Measurements from ENCODE around the gene UNC50.

UNC50 gene, protein sequence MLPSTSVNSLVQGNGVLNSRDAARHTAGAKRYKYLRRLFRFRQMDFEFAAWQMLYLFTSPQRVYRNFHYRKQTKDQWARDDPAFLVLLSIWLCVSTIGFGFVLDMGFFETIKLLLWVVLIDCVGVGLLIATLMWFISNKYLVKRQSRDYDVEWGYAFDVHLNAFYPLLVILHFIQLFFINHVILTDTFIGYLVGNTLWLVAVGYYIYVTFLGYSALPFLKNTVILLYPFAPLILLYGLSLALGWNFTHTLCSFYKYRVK

GRCh38 chr2:98608116-98608961 lies at the start of gene UNC50, which contains the start of gene COA5:
Gene UNC50, plus strand, starts transcription at chr2:98608589. Its CDS starts 1,171 bp downstream, at chr2:98609760.
Gene COA5, minus strand, starts transcription at chr2:98608512. Its CDS starts 107 bp downstream, at chr2:98608405.
- DNase-seq (ENCODE audit: low spot score) = peak; percentile 81

GRCh38 chr2:98558852-98559530 lies 49.4 kb upstream of the UNC50 start:
- DNase-seq (ENCODE audit: low spot score) = no peak

DNA sequence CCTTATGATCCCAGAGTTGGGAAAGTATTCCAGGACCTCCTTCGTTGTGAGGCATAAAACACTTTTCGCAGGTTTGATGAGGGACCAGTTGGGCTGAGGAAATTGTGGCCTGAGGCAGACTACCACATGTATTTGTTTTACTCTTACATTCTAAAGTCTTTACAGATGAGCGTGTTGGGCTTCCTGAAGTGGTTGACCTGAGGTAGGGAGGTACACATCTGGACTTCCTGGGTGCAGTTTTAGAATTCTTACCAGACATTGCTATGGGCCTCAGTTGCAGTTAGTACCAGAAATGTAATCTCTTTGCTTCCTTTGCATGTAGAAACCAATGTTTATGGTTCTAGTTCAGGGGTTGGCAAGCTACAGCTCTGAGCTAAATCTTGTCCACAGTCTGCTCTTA lies 48.8 kb upstream of the UNC50 start:
- no peak for DNase-seq (ENCODE audit: low spot score)

GRCh38 chr2:98560256-98560771 lies 48.1 kb upstream of the UNC50 start:
- DNase-seq (ENCODE audit: low spot score) = no peak

GRCh38 chr2:98561018-98561417 lies 47.4 kb upstream of the UNC50 start:
- no peak for DNase-seq (ENCODE audit: low spot score)

DNA sequence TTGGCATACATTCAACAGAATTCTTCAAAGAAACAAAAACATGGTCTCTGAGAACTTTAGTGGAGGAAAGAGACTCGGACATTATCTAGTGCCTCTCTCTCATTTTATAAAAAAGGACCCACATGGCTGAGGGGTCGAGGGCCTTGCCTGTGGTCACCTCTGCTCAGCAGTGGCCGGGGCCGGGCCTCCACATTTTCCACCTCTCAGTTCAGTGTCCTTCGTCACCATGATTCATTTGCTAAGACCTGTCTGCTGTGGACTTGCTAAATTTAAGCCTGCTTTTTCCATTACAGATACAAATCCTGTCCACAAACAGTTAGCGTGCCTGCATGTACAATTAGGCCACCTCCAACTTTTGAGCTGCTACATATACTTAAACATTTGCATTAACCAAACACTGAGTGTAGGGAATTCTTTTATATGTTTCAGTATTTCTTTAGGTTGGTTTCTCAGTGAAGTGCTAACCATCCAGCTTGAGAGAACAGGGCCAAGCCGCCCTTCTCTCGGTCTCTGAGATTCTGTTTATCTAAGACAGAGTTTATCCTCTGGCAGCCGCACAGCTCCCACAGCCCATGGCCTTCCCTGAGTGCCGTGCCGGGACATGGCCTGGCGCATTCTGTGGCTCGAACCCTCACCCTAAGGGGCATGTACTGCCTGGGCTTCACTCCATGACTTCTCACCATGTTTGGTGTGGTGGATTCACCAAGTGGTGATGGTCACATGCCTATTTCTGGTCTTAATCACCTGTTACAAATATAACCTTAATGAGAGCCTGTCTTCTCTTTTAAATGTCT lies 46.3 kb upstream of the UNC50 start:
- DNase-seq (ENCODE audit: low spot score) = no peak

- no peak for DNase-seq (ENCODE audit: low spot score)
Observed at GRCh38 chr2:98563394-98563793, 45.0 kb upstream of the UNC50 start.

DNA sequence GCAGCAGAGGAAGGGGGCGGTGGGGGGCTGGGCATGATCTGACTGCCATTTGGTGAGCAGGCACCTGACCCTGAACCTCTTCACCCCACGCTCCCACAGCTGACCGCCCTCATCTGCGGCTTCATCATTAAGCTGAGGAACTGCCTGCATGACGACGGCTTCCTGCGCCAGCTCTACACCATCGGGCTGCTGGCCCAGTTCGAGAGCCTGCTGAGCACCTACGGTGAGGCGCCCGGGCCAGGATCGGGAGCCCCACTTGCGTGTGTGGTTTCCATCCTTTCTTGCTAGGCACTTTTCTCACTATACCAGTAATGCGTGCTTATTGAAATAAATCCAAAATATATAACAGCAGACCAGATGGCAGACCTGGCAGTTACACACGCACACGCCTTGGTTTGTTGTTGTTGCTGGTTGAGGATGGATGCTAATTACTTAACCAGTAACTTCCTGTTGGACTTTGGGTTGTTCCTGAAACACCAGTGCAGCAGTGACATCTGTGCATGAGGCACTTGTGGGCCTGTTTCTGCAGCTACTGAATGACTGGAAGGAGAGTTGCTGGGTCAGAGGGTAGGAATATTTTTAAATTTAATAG lies 43.8 kb upstream of the UNC50 start:
- DNase-seq (ENCODE audit: low spot score) = peak; percentile 64

- no peak for DNase-seq (ENCODE audit: low spot score)
Observed at GRCh38 chr2:98565286-98565860, 43.0 kb upstream of the UNC50 start.

DNA sequence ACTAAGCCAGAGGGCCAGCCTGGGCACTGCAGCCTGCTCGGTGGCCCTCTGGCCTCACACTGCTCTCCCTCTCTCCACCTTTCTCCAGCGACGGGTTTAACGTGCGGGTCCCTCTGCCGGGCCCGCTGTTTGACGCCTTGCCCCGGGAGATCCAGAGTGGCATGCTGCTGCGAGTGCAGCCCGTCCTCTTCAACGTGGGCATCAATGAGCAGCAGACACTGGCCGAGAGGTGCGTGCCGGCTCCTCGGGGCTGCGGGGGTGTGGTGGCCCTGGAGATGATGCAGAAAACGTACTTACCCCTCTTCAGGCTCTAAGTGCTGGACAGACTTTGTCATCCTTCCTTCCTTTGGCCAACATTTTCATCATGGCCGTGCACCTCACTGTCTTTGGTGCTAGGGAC lies 42.4 kb upstream of the UNC50 start:
- no peak for DNase-seq (ENCODE audit: low spot score)

DNA sequence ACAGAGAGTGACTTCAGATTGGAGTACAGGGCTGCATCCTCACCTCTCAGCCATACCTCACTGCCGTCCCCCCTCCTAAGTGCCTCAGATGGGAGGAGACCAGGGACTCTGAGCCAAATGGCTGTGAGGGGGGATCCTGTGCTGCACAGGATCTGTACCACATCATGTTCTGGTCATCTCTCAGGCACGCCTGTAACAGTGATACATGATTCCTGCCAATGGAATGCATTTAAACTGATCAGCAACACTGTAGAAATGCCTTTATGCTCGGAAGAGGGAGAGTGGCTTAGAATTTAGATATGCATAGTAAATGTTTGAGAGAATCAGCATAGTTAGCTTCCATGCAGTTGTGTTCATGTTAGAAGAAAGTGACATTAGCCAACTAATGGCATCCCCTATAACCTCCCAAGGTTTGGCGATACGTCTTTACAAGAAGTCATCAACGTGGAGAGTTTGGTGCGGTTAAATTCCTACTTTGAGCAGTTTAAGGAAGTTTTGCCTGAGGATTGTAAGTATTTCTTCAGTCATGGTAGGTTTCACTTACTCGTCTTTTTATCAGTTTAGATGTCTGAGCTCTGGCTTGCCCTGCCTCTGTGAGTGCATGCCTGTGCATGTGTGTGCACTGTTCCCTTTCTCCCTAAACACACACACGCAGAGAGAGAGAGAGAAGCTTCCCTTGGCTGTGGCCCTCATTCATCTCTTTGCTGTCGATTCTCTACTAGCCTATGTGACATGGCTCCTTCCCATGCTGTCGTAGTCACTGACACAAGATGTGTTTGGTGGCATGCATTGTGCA lies 40.0 kb upstream of the UNC50 start:
- DNase-seq (ENCODE audit: low spot score) = no peak

GRCh38 chr2:98569197-98569793 lies 39.1 kb upstream of the UNC50 start:
- peak; percentile 29 for DNase-seq (ENCODE audit: low spot score)

GRCh38 chr2:98569915-98570314 lies 38.5 kb upstream of the UNC50 start:
- no peak for DNase-seq (ENCODE audit: low spot score)

DNA sequence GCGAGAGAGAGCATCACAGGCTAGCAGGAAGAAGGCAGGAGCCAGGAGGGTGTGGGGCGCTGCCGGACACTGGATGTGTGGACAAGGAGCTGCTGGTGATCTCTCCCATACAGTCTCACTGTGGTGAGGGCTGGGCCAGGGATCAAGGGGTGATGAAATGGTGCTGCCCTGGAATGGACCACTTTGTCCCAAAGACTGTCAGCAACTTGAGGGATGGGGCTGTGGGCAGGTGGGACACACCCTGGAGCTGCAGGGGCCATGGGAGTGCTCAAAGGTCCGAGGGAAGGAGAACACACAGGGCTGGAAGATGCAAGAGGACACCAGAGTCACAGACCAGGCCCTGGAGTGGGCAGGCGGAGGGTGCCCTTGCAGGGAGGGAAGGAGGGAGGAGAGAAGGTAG lies 38.0 kb upstream of the UNC50 start:
- DNase-seq (ENCODE audit: low spot score) = no peak

- DNase-seq (ENCODE audit: low spot score) = no peak
Observed at GRCh38 chr2:98571121-98571701, 37.2 kb upstream of the UNC50 start.

- DNase-seq (ENCODE audit: low spot score) = no peak
Observed at GRCh38 chr2:98571796-98572195, 36.6 kb upstream of the UNC50 start.

DNA sequence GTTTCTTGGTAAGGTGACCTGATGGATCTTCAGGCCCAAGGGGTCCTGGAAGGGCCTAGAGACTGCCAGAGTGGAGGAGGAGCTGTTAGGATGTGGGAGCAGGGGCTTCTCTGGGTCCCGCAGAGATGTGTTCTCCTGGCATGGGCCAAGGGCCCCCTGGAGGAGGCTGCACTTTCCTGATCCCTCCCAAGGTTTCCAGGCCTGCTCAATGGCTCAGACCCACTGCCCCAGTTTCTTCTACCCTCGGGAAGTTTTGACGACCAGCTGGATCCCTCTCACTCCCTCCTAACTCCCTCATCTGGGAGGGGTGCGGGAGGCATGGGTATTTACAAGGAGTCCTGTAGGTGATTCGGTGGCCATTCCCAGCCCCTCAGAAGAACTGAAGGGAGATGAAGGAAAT lies 36.2 kb upstream of the UNC50 start:
- DNase-seq (ENCODE audit: low spot score) = no peak

DNA sequence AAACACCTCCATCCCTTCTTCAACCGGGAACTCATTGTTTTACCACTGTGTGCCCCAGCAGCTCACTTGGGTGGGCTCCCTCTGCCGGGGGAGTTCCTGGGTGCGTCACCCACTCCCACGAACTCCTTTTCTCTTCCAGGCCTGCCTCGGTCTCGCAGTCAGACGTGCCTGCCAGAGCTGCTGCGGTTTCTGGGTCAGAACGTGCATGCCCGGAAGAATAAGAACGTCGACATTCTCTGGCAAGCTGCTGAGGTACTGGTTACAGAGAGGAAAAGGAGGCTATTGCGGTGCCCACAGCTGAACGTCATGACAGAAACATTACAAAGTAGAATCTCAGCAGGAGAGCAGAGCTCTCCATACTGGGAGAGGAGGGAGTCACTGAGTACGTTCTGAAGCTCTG lies 35.7 kb upstream of the UNC50 start:
- no peak for DNase-seq (ENCODE audit: low spot score)

- DNase-seq (ENCODE audit: low spot score) = no peak
Observed at GRCh38 chr2:98573426-98573825, 35.0 kb upstream of the UNC50 start.

Measured in cerebellar cortex (tissue), 1 donor.